ENCODE measurements around the gene ST8SIA1. TPM values are rescaled to one million over a fixed set of nuclear protein-coding genes. Genes with fewer than 3 reads are reported as not detected.

Gene ST8SIA1
- polyA plus RNA-seq, 1 of the 3 experiments (the other 2 are of a cell fraction), result 0.12 TPM

GRCh38 chr12:22348208-22348607 lies 13.7 kb upstream of the ST8SIA1 start:
- Histone ChIP-seq H3K9me3 (no peaks in the 10 kb centered on the region), H3K9ac (no peak overlapping the region), H3K36me3 (replicated peaks in 1 of 2; ENCODE audit: control insufficient read depth in 1 of 2, insufficient read depth in 2 of 2, low read length in 1 of 2) (no peaks in the 10 kb centered on the region), H3K27ac (ENCODE audit: low read depth in 2 of 2, low read length in 1 of 2) (no peak overlapping the region), H2AFZ (ENCODE audit: low read depth) (no peak overlapping the region), H3K9me2 (no peaks in the 10 kb centered on the region), H3K27me3 (ENCODE audit: insufficient read depth) (no peaks in the 10 kb centered on the region), H3F3A (replicated peaks; ENCODE audit: insufficient read depth) (no peaks in the 10 kb centered on the region), H4K20me1 (ENCODE audit: insufficient read depth) (no peaks in the 10 kb centered on the region), H3K4me2 (no peak overlapping the region), H3K79me2 (ENCODE audit: insufficient read depth) (no peaks in the 10 kb centered on the region), H3K4me1 (ENCODE audit: control insufficient read depth in 1 of 2, insufficient read depth in 2 of 2, low read depth in 1 of 2, low read length in 1 of 2) (no peaks in the 10 kb centered on the region), H3K4me3 (ENCODE audit: low read depth in 2 of 2, low read length in 1 of 2) (no peak overlapping the region)
- TF ChIP-seq CHD2 (IDR thresholded peaks at IDR 0.05; ENCODE audit: low read length, partially characterized antibody) (no peak), USF1 (IDR thresholded peaks at IDR 0.05; ENCODE audit: borderline replicate concordance, low read depth) (no peak), GATA2 (CRISPR knock-in tag; IDR thresholded peaks at IDR 0.05) (no peak), JUND (IDR thresholded peaks at IDR 0.05) (no peak), YY1 (IDR thresholded peaks at IDR 0.05; ENCODE audit: low read depth) (no peak)
- ChIA-PET POLR2A (no interaction called here), CTCF (interaction anchor here (1.0 kb wide), 1 partner anchor 13 kb away, joined by 3 read pairs; no protein-coding TSS in a partner anchor)
- no peak for DNase-seq
- 46% methylated on average over 5 of the region's 5 CpGs for WGBS (ENCODE audit: low lambda C conversion rate)

- 11% methylated on average over 4 of the region's 4 CpGs for WGBS (ENCODE audit: low lambda C conversion rate)
- H3K9ac ChIP-seq, result no peak overlapping the region
- H3K4me1 ChIP-seq (ENCODE audit: control insufficient read depth in 1 of 2, insufficient read depth in 2 of 2, low read depth in 1 of 2, low read length in 1 of 2), result peaks cover 0 to 3% of the 10 kb centered on the region in 2 experiments; a peak in 1 of 4 replicates
- H3K27ac ChIP-seq (ENCODE audit: low read depth in 2 of 2, low read length in 1 of 2), result no peak overlapping the region
- no peaks in the 10 kb centered on the region for H3K9me2 ChIP-seq
- H3K9me3 ChIP-seq, result no peaks in the 10 kb centered on the region
- no peak for DNase-seq
- no peak overlapping the region for H3K4me3 ChIP-seq (ENCODE audit: low read depth in 2 of 2, low read length in 1 of 2)
- H3K27me3 ChIP-seq (ENCODE audit: insufficient read depth), result no peaks in the 10 kb centered on the region; the same call in 1 of the 2 replicates
- ChIA-PET POLR2A (no interaction called here), CTCF (no interaction called here)
- H3K36me3 ChIP-seq (replicated peaks in 1 of 2; ENCODE audit: control insufficient read depth in 1 of 2, insufficient read depth in 2 of 2, low read length in 1 of 2), result no peaks in the 10 kb centered on the region
- no peak overlapping the region for H3K4me2 ChIP-seq
- no peaks in the 10 kb centered on the region for H4K20me1 ChIP-seq (ENCODE audit: insufficient read depth)
- no peak for TF ChIP-seq RAD21 (IDR thresholded peaks at IDR 0.05; ENCODE audit: low read length)
- TF ChIP-seq MAX (IDR thresholded peaks at IDR 0.05; ENCODE audit: low read depth), result no peak
- no peak for TF ChIP-seq YY1 (IDR thresholded peaks at IDR 0.05; ENCODE audit: low read depth)
- no peak for TF ChIP-seq FOSL2 (IDR thresholded peaks at IDR 0.05; ENCODE audit: borderline replicate concordance, low read depth)
- no peak for TF ChIP-seq JUND (IDR thresholded peaks at IDR 0.05)
- no peak for TF ChIP-seq PBX3 (IDR thresholded peaks at IDR 0.05)
- TF ChIP-seq TAF1 (IDR thresholded peaks at IDR 0.05; ENCODE audit: borderline replicate concordance, low read depth, low read length), result no peak
- no peak for TF ChIP-seq GABPA (IDR thresholded peaks at IDR 0.05; ENCODE audit: low read depth)
- no peak for TF ChIP-seq REST (IDR thresholded peaks at IDR 0.05; ENCODE audit: low read depth, low read length)
- no peak for TF ChIP-seq RXRA (IDR thresholded peaks at IDR 0.05; ENCODE audit: borderline replicate concordance, low read depth)
- no peak for TF ChIP-seq RCOR1 (IDR thresholded peaks at IDR 0.05; ENCODE audit: low read length)
- no peak for TF ChIP-seq EP300 (IDR thresholded peaks at IDR 0.05; ENCODE audit: borderline replicate concordance in 1 of 2, low read depth in 1 of 2, low read length in 1 of 2)
- TF ChIP-seq EZH2phosphoT487 (IDR thresholded peaks at IDR 0.05; ENCODE audit: borderline replicate concordance, low read depth), result no peak
- no peak for TF ChIP-seq USF1 (IDR thresholded peaks at IDR 0.05; ENCODE audit: borderline replicate concordance, low read depth)
- TF ChIP-seq POLR2AphosphoS5 (IDR thresholded peaks at IDR 0.05; ENCODE audit: low read depth, low read length), result no peak
- TF ChIP-seq NRF1 (IDR thresholded peaks at IDR 0.05; ENCODE audit: low read depth, low read length), result no peak
- TF ChIP-seq MEF2A (IDR thresholded peaks at IDR 0.05; ENCODE audit: borderline replicate concordance, low read depth), result no peak
- no peak for TF ChIP-seq CHD2 (IDR thresholded peaks at IDR 0.05; ENCODE audit: low read length, partially characterized antibody)
- TF ChIP-seq GATA2 (CRISPR knock-in tag; IDR thresholded peaks at IDR 0.05), result no peak
- TF ChIP-seq FOXM1 (IDR thresholded peaks at IDR 0.05; ENCODE audit: low read depth), result no peak
- no peak overlapping the region for H2AFZ ChIP-seq (ENCODE audit: low read depth)
- no peaks in the 10 kb centered on the region for H3F3A ChIP-seq (replicated peaks; ENCODE audit: insufficient read depth)
- H3K79me2 ChIP-seq (ENCODE audit: insufficient read depth), result no peaks in the 10 kb centered on the region
Observed at GRCh38 chr12:22340143-22340542, 5.6 kb upstream of the ST8SIA1 start.
